Urinary bladder (tissue), 4 donors: ENCODE measurements around the gene ITPKC. TPM values are rescaled to one million over a fixed set of nuclear protein-coding genes. Genes with fewer than 3 reads are reported as not detected.

Experiments
- DNase-seq: peaks from one replicate; pipeline ENCODE4 v3.0.0-alpha.2; 2015; ENCODE audit errors: extremely low spot score
- H3K27ac ChIP-seq: one replicate; pipeline ENCODE4 v1.5.1; 2013; ENCODE audit warnings: low read depth, mild to moderate bottlenecking, moderate library complexity
- H3K36me3 ChIP-seq: one replicate; pipeline ENCODE4 v1.6.1; 2013; ENCODE audit warnings: mild to moderate bottlenecking, moderate library complexity; ENCODE audit not compliant: insufficient read depth
- H3K4me1 ChIP-seq: one replicate; pipeline ENCODE4 v1.6.1; 2013; ENCODE audit warnings: mild to moderate bottlenecking, moderate library complexity; ENCODE audit not compliant: insufficient read depth
- H3K4me3 ChIP-seq: one replicate; pipeline ENCODE4 v1.5.1; 2013; ENCODE audit warnings: low read depth, low read length
- WGBS: extraction: QIAGEN DNeasy Blood & Tissue Kit; methylation state at CpG from one replicate; pipeline ENCODE4 v1.1.7; 2013; 5-methylcytosine and 5-hydroxymethylcytosine counted together
- polyA plus RNA-seq: library from polyadenylated mRNA; stranded (reverse); fragments of 200-250 nt; gene quantifications from one replicate; pipeline ENCODE4 v1.2.3, GENCODE V29; 2013
- total RNA-seq: library from RNA; depleted of rRNA; stranded (reverse); fragments of >200 nt; gene quantifications from one replicate; pipeline ENCODE4 v1.2.3, GENCODE V29; 2014
- donor health status: healthy with polysubstance abuse.
- donor health status: healthy.

ITPKC gene
- total RNA-seq (9.3 TPM), polyA plus RNA-seq (36.4 TPM)

DNA sequence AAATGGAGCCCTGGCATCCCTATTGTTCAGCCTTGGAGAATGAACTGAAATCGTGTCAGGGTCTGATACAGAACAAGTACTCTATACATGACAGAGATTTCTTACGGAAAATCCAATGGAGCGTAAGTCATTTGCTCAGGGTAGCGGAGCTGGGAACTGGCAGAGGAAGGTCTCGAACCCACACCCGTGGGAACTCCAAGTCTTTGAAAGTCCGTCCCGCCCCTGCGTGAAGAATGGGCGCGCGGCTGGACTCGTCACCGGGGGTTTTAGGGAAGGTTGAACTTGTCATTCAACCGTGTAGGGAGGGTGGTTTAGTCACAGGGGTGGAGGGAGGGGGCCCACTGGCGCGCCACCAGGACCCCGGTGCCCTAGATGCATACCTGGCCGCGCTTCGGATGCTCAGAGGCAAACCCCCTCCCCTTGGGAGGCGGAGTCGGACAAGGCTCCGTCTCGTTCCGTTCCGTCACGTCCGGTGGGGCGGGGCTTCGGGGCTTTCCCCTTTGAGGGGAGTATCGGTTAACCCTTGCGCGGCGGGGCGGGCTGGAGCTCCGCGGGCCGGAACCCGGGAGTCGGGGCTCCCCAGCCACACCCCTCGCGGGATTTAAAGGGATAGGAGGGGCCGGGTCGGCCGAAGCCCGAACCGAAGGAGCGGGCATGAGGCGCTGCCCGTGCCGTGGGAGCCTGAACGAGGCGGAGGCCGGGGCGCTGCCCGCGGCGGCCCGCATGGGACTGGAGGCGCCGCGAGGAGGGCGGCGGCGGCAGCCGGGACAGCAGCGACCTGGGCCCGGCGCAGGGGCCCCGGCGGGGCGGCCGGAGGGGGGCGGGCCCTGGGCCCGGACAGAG lies at the start of gene ITPKC, which contains the start of gene COQ8B:
Gene ITPKC (plus strand): TSS at position 631 of the 843 bp plus-strand sequence. CDS start 24 bp downstream, at position 655.
Gene COQ8B (minus strand): TSS at position 405 of the 843 bp plus-strand sequence. CDS start 2,254 bp downstream, outside the sequence.
- Histone ChIP-seq H3K27ac (peak within 1 kb of the TSS; percentile 94), H3K4me1 (peaks cover 1% of the 10 kb centered on the region), H3K4me3 (peak within 1 kb of the TSS; percentile 80), H3K36me3 (no peaks in the 10 kb centered on the region)
- DNase-seq, result peak; percentile 98
- WGBS, result under 1% methylated on average over 76 of the region's 76 CpGs

DNA sequence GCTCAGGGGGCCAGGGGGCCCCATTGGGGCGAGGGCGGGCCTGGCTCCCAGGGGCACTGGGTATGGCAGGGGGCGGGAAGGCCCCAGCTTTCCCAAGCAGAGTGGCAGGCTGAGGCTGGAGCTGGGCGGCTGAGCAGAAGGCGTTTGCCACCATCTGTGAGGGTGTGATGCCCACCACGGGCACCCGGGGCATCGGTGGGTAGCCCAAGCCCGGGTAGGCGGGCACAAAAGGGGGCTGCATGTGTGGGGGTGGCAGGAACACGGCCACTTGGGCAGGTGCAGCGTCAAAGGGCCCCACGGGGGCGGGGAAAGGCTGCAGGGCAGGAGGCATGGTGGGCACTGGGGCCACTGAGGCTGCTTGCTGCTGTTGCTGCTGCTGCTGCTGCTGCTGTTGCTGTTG lies 49.3 kb upstream of the ITPKC start:
- no peak overlapping the region for H3K27ac ChIP-seq
- WGBS, result 92% methylated on average over 14 of the region's 14 CpGs
- H3K36me3 ChIP-seq, result peaks cover 12% of the 10 kb centered on the region
- no peak overlapping the region for H3K4me3 ChIP-seq
- no peak for DNase-seq
- H3K4me1 ChIP-seq, result no peaks in the 10 kb centered on the region

DNA sequence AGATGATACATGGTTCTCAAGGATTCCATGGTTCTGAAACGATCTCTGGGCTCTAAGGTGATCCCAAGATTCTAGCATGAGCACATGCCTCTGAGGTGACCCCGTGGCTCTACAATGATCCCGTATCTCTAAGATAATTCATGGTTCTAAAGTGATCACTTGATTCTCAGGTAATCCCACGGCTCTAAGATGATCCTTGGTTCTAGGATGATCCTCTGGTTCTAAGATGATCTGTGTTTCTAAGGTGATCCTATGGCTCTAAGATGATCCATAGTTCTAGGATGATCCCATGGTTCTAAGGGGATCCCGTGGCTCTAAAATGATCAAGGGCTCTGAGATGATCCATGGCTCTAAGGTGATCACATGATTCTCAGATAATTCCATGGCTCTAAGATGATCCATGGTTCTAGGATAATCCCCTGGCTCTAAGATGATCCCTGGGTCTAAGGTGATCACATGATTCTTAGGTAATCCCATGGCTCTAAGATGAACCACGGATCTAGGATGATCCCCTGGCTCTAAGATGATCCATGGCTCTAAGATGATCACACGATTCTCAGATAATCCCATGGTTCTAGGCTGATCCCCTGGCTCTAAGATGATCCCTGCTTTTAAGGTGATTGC lies 47.8 kb upstream of the ITPKC start:
- Histone ChIP-seq H3K4me3 (no peak overlapping the region), H3K4me1 (no peaks in the 10 kb centered on the region), H3K36me3 (peaks cover 16% of the 10 kb centered on the region), H3K27ac (no peak overlapping the region)
- DNase-seq, result no peak
- 96% methylated on average over 7 of the region's 7 CpGs for WGBS

DNA sequence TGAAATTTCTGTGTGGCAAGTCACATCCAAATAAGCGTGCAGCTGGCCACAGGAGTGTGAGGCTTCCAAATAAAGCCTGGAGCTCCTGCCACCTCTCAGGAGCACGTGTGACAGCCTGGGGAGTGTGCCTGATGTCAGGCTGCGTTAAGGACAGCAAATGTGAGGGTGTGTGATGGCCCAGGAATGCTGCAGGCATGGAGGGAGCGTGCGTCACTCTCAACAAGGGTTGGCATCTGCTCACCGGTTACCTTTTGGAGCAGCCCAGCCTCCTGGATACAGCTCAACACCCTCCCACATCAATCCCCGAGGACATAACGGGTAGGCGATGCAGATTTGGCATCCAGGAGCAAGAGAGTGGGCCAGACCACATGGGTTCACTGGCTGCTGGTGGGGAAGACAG lies 45.5 kb upstream of the ITPKC start:
- no peak overlapping the region for H3K27ac ChIP-seq
- no peak for DNase-seq
- no peaks in the 10 kb centered on the region for H3K4me1 ChIP-seq
- H3K36me3 ChIP-seq, result peaks cover 16% of the 10 kb centered on the region
- 78% methylated on average over 9 of the region's 9 CpGs for WGBS
- H3K4me3 ChIP-seq, result no peak overlapping the region

DNA sequence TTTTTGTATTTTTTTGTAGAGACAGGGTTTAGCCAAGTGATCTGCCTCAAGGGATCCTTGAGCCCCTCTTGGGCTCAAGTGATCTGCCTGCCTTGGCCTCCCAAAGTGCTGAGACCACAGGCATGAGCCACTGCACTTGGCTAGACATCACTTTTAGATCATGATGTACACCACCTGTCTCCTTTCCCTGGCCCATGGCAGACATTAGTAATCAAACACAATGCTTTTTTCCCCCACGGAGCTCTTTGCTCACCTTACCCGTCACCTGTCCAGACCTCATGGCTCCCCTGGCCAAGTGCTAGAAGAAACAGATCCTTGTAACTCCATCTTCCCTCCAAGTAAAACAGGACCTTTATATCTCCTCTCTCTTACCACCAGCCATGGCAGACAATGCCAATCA lies 44.9 kb upstream of the ITPKC start:
- Histone ChIP-seq H3K36me3 (peaks cover 20% of the 10 kb centered on the region), H3K27ac (no peak overlapping the region), H3K4me1 (no peaks in the 10 kb centered on the region), H3K4me3 (no peak overlapping the region)
- no peak for DNase-seq
- 80% methylated on average over 2 of the region's 2 CpGs for WGBS

DNA sequence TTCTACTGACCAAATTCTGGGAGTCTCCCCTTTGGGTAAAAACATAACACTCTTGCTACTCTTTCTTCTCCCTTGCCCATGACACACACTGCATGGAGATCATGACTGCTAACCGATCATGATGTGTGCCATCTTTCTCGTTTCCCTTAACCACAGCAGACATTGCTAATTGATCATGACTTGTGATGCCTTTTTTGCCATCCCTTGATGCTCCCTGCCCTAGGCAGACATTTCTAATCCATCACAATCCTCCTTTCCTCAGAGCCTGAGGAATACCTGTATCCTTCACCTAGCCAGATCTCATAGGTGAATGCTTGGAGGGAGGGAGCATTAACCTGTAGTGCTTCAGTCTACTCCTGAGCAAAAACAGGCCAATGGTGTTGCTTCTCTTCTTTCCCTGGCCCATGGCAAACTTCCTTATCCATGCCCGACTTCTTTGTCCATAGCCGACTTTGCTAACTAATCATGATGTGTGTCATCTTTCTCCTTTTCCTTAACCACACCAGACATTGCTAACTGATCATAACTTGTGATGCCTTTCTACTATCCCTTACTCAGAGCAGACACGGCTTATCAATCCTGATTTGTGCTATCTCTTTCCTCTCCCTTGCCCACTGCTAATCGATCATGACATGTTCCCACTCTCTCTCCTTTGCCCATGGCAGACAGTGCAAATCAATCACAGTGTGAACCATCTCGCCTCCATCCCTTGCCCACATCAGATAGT lies 44.2 kb upstream of the ITPKC start:
- Histone ChIP-seq H3K36me3 (peaks cover 21% of the 10 kb centered on the region), H3K4me1 (no peaks in the 10 kb centered on the region), H3K4me3 (no peak overlapping the region), H3K27ac (no peak overlapping the region)
- no peak for DNase-seq
- 95% methylated on average over 7 of the region's 7 CpGs for WGBS

DNA sequence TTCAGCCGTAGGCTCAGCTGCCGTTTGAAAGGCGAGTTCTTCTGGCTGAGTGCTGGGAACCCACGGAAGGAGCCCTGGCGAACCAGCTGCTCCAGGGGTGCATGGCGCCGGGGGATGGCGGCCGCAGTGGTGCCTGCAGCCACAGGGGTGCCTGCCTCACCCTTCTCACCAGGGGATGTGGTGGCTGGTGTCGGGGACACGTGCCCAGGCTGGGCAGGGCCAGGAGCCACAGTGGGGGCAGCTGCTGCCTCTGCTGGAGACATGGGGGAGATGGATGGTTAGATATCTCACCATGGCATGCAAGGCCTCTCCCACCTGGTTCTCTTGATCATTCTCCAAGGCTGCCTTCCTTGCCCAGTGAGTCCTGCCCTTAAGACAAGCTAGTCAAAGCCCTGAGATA lies 43.5 kb upstream of the ITPKC start:
- 94% methylated on average over 11 of the region's 11 CpGs for WGBS
- H3K36me3 ChIP-seq, result peaks cover 18% of the 10 kb centered on the region

DNA sequence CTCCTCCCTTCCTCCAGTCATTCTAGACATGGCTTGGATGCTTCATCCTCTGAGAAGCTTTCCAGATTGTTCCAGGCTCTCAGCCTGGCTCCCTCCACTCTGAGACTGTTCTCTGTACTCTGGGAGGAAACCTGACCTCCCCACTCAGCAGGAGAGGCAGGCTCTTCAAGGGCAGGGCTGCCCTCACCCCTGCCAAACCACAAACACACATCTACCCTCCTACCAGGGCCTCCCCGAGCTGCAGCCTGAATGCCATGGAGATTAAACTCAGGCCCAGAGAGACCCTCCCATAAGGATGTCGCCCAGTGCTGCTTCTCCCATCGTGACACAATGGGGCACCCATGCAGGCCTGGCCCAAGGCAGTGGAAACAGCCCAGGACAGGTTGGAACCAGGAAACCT lies 42.6 kb upstream of the ITPKC start:
- Histone ChIP-seq H3K27ac (no peak overlapping the region), H3K36me3 (peaks cover 16% of the 10 kb centered on the region), H3K4me3 (no peak overlapping the region), H3K4me1 (no peaks in the 10 kb centered on the region)
- DNase-seq, result no peak
- 79% methylated on average over 3 of the region's 3 CpGs for WGBS

More for the DNA sequence above, 43.5 kb upstream of the ITPKC start:
- no peak overlapping the region for H3K27ac ChIP-seq
- no peak overlapping the region for H3K4me3 ChIP-seq
- DNase-seq, result no peak
- no peaks in the 10 kb centered on the region for H3K4me1 ChIP-seq

DNA sequence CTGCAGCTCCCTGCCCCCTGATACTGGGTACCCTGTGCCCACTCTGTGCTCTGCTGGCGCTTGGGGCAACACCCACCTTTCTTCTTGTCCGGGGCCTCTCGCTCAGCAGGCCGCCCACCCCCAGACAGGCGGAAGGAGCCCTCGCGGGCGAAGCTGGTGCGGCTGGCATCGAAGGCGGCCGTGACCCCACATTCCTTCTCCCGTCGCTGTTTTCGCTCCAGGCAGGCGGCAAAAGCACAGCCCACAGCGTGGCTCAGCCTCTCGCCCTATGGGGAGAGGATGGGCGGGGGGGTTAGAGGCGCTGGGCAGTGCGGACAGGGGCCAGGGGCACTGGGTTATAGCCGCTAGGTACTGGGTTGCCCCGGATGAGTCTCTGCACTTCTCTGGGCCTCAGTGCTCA lies 39.8 kb upstream of the ITPKC start:
- WGBS, result 95% methylated on average over 23 of the region's 23 CpGs
- Histone ChIP-seq H3K36me3 (peaks cover 10% of the 10 kb centered on the region), H3K4me3 (no peak overlapping the region), H3K27ac (no peak overlapping the region), H3K4me1 (no peaks in the 10 kb centered on the region)
- DNase-seq, result no peak

DNA sequence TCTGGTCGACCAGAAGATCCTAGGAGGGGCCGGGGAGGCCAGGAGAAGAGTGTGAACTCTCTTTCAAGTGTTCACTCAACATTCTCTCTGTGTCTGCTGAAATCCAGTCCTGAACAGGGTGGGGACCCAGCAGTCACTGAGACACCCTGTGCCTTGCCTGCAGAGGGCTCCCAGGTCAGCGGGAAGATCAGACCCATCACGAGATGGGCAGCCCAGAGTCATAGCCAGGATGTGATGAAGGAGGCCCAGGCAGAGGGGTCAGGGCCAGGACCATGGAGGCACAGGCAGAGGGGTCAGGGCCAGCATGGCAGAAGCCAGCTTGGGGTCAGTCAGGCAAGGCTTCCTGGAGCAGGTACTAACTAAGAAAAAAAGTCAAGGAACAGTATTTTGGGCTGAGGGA lies 35.9 kb upstream of the ITPKC start:
- no peak overlapping the region for H3K4me3 ChIP-seq
- H3K36me3 ChIP-seq, result peaks cover 4% of the 10 kb centered on the region
- no peak for DNase-seq
- WGBS, result 90% methylated on average over 4 of the region's 4 CpGs
- H3K27ac ChIP-seq, result no peak overlapping the region
- H3K4me1 ChIP-seq, result no peaks in the 10 kb centered on the region

DNA sequence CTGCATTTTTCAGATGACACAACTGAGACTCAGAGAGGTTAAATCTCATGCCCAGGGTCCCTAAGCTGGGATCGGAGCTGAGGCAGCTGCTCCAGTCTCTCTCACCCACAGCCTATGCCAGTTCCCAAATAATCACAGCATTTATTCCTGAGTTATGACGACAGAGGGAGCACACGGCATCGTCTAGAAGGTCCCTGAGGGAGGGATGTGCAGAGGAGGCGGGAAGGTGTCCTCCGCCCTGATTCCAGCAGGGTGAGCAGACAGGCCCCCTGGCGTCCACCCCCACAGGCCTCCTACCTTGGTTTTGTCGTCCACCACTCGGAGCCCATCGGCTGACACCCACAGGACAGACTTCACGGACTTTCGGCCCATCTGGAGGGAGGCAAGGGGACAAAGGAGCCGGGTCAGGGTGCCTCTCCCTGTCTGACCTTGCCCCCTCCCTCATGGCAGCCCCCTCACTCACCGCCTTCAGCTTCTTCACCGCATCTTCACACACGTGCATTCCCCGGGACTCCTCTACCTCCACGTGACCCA lies 34.4 kb upstream of the ITPKC start:
- no peak for DNase-seq
- H3K36me3 ChIP-seq, result no peaks in the 10 kb centered on the region
- no peaks in the 10 kb centered on the region for H3K4me1 ChIP-seq
- WGBS, result 90% methylated on average over 18 of the region's 18 CpGs
- no peak overlapping the region for H3K4me3 ChIP-seq
- H3K27ac ChIP-seq, result no peak overlapping the region

DNA sequence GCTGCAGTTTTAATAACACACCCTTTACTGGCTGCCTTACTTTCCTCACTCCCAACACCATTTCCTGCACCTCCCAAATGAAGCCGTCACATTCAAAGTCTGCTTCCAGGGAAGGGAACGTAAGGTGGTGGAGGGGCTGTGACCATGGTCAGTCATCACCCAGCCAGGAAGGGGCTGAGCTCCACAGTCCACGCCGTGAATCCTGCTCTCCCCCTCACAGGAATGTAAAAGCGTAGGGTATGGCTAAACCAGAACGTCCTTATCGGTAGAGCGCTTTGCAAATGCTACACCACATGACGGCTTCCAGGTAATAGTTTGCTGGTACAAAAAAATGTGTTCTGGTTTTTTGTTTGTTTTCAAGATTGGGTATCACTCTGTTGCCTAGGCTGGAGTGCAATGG lies 33.5 kb upstream of the ITPKC start:
- no peak overlapping the region for H3K4me3 ChIP-seq
- H3K4me1 ChIP-seq, result no peaks in the 10 kb centered on the region
- H3K27ac ChIP-seq, result no peak overlapping the region
- no peak for DNase-seq
- WGBS, result 93% methylated on average over 9 of the region's 9 CpGs
- no peaks in the 10 kb centered on the region for H3K36me3 ChIP-seq

DNA sequence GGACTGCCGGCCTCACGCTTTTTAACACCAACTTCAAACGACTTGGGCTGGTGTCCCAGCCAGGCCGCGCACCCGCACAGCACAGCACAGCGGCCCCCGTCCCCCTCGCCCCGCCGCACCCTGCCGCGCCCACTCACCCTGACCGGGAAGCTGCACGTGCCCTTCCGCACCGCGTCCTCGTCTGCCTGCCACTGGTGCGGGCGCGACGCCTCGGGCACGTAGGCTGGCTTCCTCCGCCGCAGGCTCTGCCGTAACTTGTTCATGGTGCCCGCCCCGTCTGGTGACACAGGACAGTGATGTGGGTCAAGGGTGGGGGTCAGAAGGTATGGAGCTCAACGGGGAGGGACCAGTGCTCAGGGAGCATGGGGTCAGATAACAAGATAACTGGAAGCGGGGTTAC lies 32.6 kb upstream of the ITPKC start:
- 94% methylated on average over 32 of the region's 32 CpGs for WGBS
- Histone ChIP-seq H3K27ac (no peak overlapping the region), H3K36me3 (no peaks in the 10 kb centered on the region), H3K4me3 (no peak overlapping the region), H3K4me1 (no peaks in the 10 kb centered on the region)
- no peak for DNase-seq
